ENCODE results near the gene PTPRA. TPM values are rescaled to one million over a fixed set of nuclear protein-coding genes. Genes with fewer than 3 reads are reported as not detected.

The PTPRA gene
- total RNA-seq, 1 experiment from 2014 or later: 56.9 TPM

- no peak overlapping the region for H3K4me3 ChIP-seq (ENCODE audit: low read depth, low read length, poor library complexity, severe bottlenecking)
- POLR2A ChIA-PET (ENCODE audit: low non-redundant PET): no interaction called here
- no TSS peak for BruUV-seq (replicated peaks)
- peaks cover 5% of the 10 kb centered on the region for H3K4me1 ChIP-seq (ENCODE audit: insufficient read depth, low read length, poor library complexity, severe bottlenecking)
- H3K36me3 ChIP-seq (ENCODE audit: insufficient read depth, low read length, poor library complexity, severe bottlenecking): no peaks in the 10 kb centered on the region
- DNase-seq (ENCODE audit: low spot score): no peak
- intact Hi-C loops (cut with micrococcal nuclease; ENCODE audit: unreplicated experiment): no loop called here
- no peak overlapping the region for H3K27ac ChIP-seq (ENCODE audit: low read depth, low read length, poor library complexity, severe bottlenecking)
- no peaks in the 10 kb centered on the region for H3K27me3 ChIP-seq (replicated peaks; ENCODE audit: insufficient read depth, low read depth, low read length, poor library complexity)
- TF ChIP-seq CTCF (conservative IDR thresholded peaks at IDR 0.05; ENCODE audit: low read depth, low read length) (no peak), EZH2 (IDR thresholded peaks at IDR 0.05; ENCODE audit: borderline replicate concordance, low read depth, low read length, poor library complexity, severe bottlenecking) (no peak)
- CTCF ChIA-PET: no interaction called here
- H3K9me3 ChIP-seq (ENCODE audit: low read depth, low read length, poor library complexity, severe bottlenecking): no peaks in the 10 kb centered on the region
These were observed 57.3 kb downstream of the PTPRA start for GRCh38 chr20:2930538-2930937.

- no peak overlapping the region for H3K4me3 ChIP-seq (ENCODE audit: low read depth, low read length, poor library complexity, severe bottlenecking)
- H3K27ac ChIP-seq (ENCODE audit: low read depth, low read length, poor library complexity, severe bottlenecking): no peak overlapping the region
- peaks cover 5% of the 10 kb centered on the region for H3K4me1 ChIP-seq (ENCODE audit: insufficient read depth, low read length, poor library complexity, severe bottlenecking)
- BruUV-seq (replicated peaks): TSS peak; percentile 8
- intact Hi-C loops (cut with micrococcal nuclease; ENCODE audit: unreplicated experiment): no loop called here
- DNase-seq (ENCODE audit: low spot score): no peak
- no peak for TF ChIP-seq EZH2 (IDR thresholded peaks at IDR 0.05; ENCODE audit: borderline replicate concordance, low read depth, low read length, poor library complexity, severe bottlenecking)
- no peak for TF ChIP-seq CTCF (conservative IDR thresholded peaks at IDR 0.05; ENCODE audit: low read depth, low read length)
- CTCF ChIA-PET: no interaction called here
- no peaks in the 10 kb centered on the region for H3K36me3 ChIP-seq (ENCODE audit: insufficient read depth, low read length, poor library complexity, severe bottlenecking)
- H3K9me3 ChIP-seq (ENCODE audit: low read depth, low read length, poor library complexity, severe bottlenecking): no peaks in the 10 kb centered on the region
- POLR2A ChIA-PET (ENCODE audit: low non-redundant PET): no interaction called here
- no peaks in the 10 kb centered on the region for H3K27me3 ChIP-seq (replicated peaks; ENCODE audit: insufficient read depth, low read depth, low read length, poor library complexity)
These were observed 59.2 kb downstream of the PTPRA start for GRCh38 chr20:2932498-2932897.

GRCh38 chr20:2937902-2938301 is 64.6 kb downstream of the PTPRA start:
- Histone ChIP-seq H3K4me1 (ENCODE audit: insufficient read depth, low read length, poor library complexity, severe bottlenecking) (no peaks in the 10 kb centered on the region), H3K36me3 (ENCODE audit: insufficient read depth, low read length, poor library complexity, severe bottlenecking) (no peaks in the 10 kb centered on the region), H3K4me3 (ENCODE audit: low read depth, low read length, poor library complexity, severe bottlenecking) (no peak overlapping the region), H3K9me3 (ENCODE audit: low read depth, low read length, poor library complexity, severe bottlenecking) (no peaks in the 10 kb centered on the region), H3K27me3 (replicated peaks; ENCODE audit: insufficient read depth, low read depth, low read length, poor library complexity) (no peaks in the 10 kb centered on the region), H3K27ac (ENCODE audit: low read depth, low read length, poor library complexity, severe bottlenecking) (no peak overlapping the region)
- ChIA-PET POLR2A (ENCODE audit: low non-redundant PET) (no interaction called here), CTCF (no interaction called here)
- TF ChIP-seq EZH2 (IDR thresholded peaks at IDR 0.05; ENCODE audit: borderline replicate concordance, low read depth, low read length, poor library complexity, severe bottlenecking): no peak
- no peak for TF ChIP-seq CTCF (conservative IDR thresholded peaks at IDR 0.05; ENCODE audit: low read depth, low read length)
- intact Hi-C loops (cut with micrococcal nuclease; ENCODE audit: unreplicated experiment): no loop called here
- BruUV-seq (replicated peaks): no TSS peak
- no peak for DNase-seq (ENCODE audit: low spot score)
